ENCODE results near the gene ARAP2.

Gene ARAP2

GRCh38 chr4:36133086-36133485 lies 111.2 kb downstream of the ARAP2 start (continued):
- TF ChIP-seq EGR2 (tag by site-specific recombination; IDR thresholded peaks at IDR 0.05; ENCODE audit: low read depth) (no peak), ZNF561 (tag by site-specific recombination; IDR thresholded peaks at IDR 0.05; ENCODE audit: borderline replicate concordance) (no peak), ZFP41 (tag by site-specific recombination; IDR thresholded peaks at IDR 0.05; ENCODE audit: borderline replicate concordance) (no peak), SP7 (tag by site-specific recombination; IDR thresholded peaks at IDR 0.05) (no peak)

DNA sequence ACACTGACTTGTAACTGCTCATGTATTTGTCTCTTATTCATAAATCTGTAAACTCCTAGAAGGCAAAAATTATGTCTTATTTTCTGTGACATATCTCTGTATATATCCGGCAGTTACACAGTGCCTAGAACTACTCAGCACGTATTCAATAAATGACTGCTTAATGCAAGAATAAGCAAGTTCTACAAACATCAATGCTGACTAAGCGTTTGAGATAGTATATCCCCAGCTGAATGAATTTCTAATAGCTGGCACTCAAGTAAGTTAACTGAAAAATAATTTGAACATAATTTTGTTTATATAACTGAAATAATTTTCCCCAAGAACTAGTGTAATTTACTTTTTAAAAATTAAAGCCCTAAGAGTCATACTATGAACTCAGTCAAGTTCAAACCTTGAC lies 113.7 kb downstream of the ARAP2 start:
- Histone ChIP-seq H3K27ac (ENCODE audit: extremely low read depth, low read depth, low read length) (no peak overlapping the region), H3K4me3 (ENCODE audit: low read depth, low read length) (no peak overlapping the region), H3K4me1 (ENCODE audit: control insufficient read depth, insufficient read depth, low read length) (no peaks in the 10 kb centered on the region), H3K9me3 (ENCODE audit: control insufficient read depth, insufficient read depth, low read depth, low read length) (no peaks in the 10 kb centered on the region), H3K36me3 (ENCODE audit: control insufficient read depth in 2 of 2, insufficient read depth in 1 of 2, low read length in 2 of 2) (no peaks in the 10 kb centered on the region)
- no peak for TF ChIP-seq ZNF768 (tag by site-specific recombination; IDR thresholded peaks at IDR 0.05)
- CTCF ChIA-PET, result interaction anchor here (0.6 to 0.7 kb wide), 2 partner anchors 62 to 114 kb away, joined by 3 read pairs; no protein-coding TSS in a partner anchor
- POLR2A ChIA-PET, result no interaction called here

GRCh38 chr4:36128689-36129088 lies 115.6 kb downstream of the ARAP2 start:
- CTCF ChIA-PET, result no interaction called here
- H3K4me1 ChIP-seq (ENCODE audit: control insufficient read depth, insufficient read depth, low read length), result no peaks in the 10 kb centered on the region
- no peak for TF ChIP-seq ZNF530 (tag by site-specific recombination; IDR thresholded peaks at IDR 0.05; ENCODE audit: low read depth)
- TF ChIP-seq MEIS1 (CRISPR knock-in tag; IDR thresholded peaks at IDR 0.05; ENCODE audit: borderline replicate concordance), result no peak
- TF ChIP-seq ZNF274 (IDR thresholded peaks at IDR 0.05; ENCODE audit: low read length), result no peak
- TF ChIP-seq ZNF274 (tag by site-specific recombination; IDR thresholded peaks at IDR 0.05; ENCODE audit: borderline replicate concordance), result no peak
- no peak for TF ChIP-seq ZNF510 (tag by site-specific recombination; IDR thresholded peaks at IDR 0.05; ENCODE audit: insufficient replicate concordance)
- no peak for TF ChIP-seq ZNF624 (tag by site-specific recombination; IDR thresholded peaks at IDR 0.05)
- TF ChIP-seq, protein P1, sequence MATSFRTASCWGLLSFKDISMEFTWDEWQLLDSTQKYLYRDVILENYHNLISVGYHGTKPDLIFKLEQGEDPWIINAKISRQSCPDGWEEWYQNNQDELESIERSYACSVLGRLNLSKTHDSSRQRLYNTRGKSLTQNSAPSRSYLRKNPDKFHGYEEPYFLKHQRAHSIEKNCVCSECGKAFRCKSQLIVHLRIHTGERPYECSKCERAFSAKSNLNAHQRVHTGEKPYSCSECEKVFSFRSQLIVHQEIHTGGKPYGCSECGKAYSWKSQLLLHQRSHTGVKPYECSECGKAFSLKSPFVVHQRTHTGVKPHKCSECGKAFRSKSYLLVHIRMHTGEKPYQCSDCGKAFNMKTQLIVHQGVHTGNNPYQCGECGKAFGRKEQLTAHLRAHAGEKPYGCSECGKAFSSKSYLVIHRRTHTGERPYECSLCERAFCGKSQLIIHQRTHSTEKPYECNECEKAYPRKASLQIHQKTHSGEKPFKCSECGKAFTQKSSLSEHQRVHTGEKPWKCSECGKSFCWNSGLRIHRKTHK (tag by site-specific recombination; IDR thresholded peaks at IDR 0.05), result no peak
- no peak for TF ChIP-seq FEZF1 (tag by site-specific recombination; IDR thresholded peaks at IDR 0.05)
- no peak for TF ChIP-seq ZNF133 (tag by site-specific recombination; IDR thresholded peaks at IDR 0.05)
- no peak for TF ChIP-seq SP3 (tag by site-specific recombination; IDR thresholded peaks at IDR 0.05)
- TF ChIP-seq ZXDB (tag by site-specific recombination; IDR thresholded peaks at IDR 0.05), result no peak
- no peak for TF ChIP-seq MYNN (tag by site-specific recombination; IDR thresholded peaks at IDR 0.05; ENCODE audit: borderline replicate concordance)
- TF ChIP-seq, protein P2, sequence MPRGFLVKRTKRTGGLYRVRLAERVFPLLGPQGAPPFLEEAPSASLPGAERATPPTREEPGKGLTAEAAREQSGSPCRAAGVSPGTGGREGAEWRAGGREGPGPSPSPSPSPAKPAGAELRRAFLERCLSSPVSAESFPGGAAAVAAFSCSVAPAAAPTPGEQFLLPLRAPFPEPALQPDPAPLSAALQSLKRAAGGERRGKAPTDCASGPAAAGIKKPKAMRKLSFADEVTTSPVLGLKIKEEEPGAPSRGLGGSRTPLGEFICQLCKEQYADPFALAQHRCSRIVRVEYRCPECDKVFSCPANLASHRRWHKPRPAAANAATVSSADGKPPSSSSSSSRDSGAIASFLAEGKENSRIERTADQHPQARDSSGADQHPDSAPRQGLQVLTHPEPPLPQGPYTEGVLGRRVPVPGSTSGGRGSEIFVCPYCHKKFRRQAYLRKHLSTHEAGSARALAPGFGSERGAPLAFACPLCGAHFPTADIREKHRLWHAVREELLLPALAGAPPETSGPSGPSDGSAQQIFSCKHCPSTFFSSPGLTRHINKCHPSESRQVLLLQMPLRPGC (tag by site-specific recombination; IDR thresholded peaks at IDR 0.05), result no peak
- TF ChIP-seq ZNF692 (tag by site-specific recombination; IDR thresholded peaks at IDR 0.05), result no peak
- TF ChIP-seq, protein P3, sequence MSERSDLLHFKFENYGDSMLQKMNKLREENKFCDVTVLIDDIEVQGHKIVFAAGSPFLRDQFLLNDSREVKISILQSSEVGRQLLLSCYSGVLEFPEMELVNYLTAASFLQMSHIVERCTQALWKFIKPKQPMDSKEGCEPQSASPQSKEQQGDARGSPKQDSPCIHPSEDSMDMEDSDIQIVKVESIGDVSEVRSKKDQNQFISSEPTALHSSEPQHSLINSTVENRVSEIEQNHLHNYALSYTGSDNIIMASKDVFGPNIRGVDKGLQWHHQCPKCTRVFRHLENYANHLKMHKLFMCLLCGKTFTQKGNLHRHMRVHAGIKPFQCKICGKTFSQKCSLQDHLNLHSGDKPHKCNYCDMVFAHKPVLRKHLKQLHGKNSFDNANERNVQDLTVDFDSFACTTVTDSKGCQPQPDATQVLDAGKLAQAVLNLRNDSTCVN (tag by site-specific recombination; optimal IDR thresholded peaks at IDR 0.05), result no peak
- no peak for TF ChIP-seq PATZ1 (tag by site-specific recombination; IDR thresholded peaks at IDR 0.05)
- no peak for TF ChIP-seq ZNF366 (tag by site-specific recombination; conservative IDR thresholded peaks at IDR 0.05)
- no peaks in the 10 kb centered on the region for H3K9me3 ChIP-seq (ENCODE audit: control insufficient read depth, insufficient read depth, low read depth, low read length)
- no peak overlapping the region for H3K4me3 ChIP-seq (ENCODE audit: low read depth, low read length)
- H3K36me3 ChIP-seq (ENCODE audit: control insufficient read depth in 2 of 2, insufficient read depth in 1 of 2, low read length in 2 of 2), result no peaks in the 10 kb centered on the region
- no peak overlapping the region for H3K27ac ChIP-seq (ENCODE audit: extremely low read depth, low read depth, low read length)
- POLR2A ChIA-PET, result no interaction called here

Data from HEK293 (cell line).